Measurements from ENCODE around the gene INTS11.

The INTS11 gene

GRCh38 chr1:1326075-1326605 lies 1.7 kb upstream of the INTS11 start:
- Histone ChIP-seq H3K4me3 (ENCODE audit: low read depth, low read length) (no peak overlapping the region), H3K9me3 (ENCODE audit: control insufficient read depth, insufficient read depth, low read depth, low read length) (no peaks in the 10 kb centered on the region), H3K36me3 (ENCODE audit: control insufficient read depth in 2 of 2, insufficient read depth in 1 of 2, low read length in 2 of 2) (peaks cover 0 to 39% of the 10 kb centered on the region in 2 experiments; a peak in 2 of 3 replicates), H3K4me1 (ENCODE audit: control insufficient read depth, insufficient read depth, low read length) (peaks cover 7% of the 10 kb centered on the region; the same call in 1 of the 2 replicates), H3K27ac (ENCODE audit: extremely low read depth, low read depth, low read length) (peak overlapping the region; percentile 84; the same call in 1 of the 2 replicates)
- CTCF ChIA-PET = interaction anchor here (0.6 to 0.8 kb wide), 2 partner anchors 19 to 184 kb away, joined by 5 read pairs; no protein-coding TSS in a partner anchor
- TF ChIP-seq ZNF133 (tag by site-specific recombination; IDR thresholded peaks at IDR 0.05) = no peak
- peak; percentile 75 for TF ChIP-seq ZIC2 (tag by site-specific recombination; IDR thresholded peaks at IDR 0.05)
- POLR2A ChIA-PET = interaction anchor here (1.4 kb wide), 1 partner anchor 11 kb away, joined by 6 read pairs; no protein-coding TSS in a partner anchor

GRCh38 chr1:1325288-1326074 lies 1.0 kb upstream of the INTS11 start:
- H3K4me1 ChIP-seq (ENCODE audit: control insufficient read depth, insufficient read depth, low read length) = peaks cover 7% of the 10 kb centered on the region; the same call in 1 of the 2 replicates
- ChIA-PET POLR2A (interaction anchor here (0.7 to 1.4 kb wide), 2 partner anchors 9 to 12 kb away, joined by 3 to 6 read pairs; no protein-coding TSS in a partner anchor), CTCF (interaction anchor here (0.6 kb wide), 1 partner anchor 185 kb away, joined by 5 read pairs; no protein-coding TSS in a partner anchor)
- H3K4me3 ChIP-seq (ENCODE audit: low read depth, low read length) = peak overlapping the region; percentile 93
- H3K27ac ChIP-seq (ENCODE audit: extremely low read depth, low read depth, low read length) = peak overlapping the region; percentile 84
- H3K9me3 ChIP-seq (ENCODE audit: control insufficient read depth, insufficient read depth, low read depth, low read length) = no peaks in the 10 kb centered on the region
- TF ChIP-seq ZNF214 (tag by site-specific recombination; IDR thresholded peaks at IDR 0.05; ENCODE audit: borderline replicate concordance) (no peak), ZNF654 (tag by site-specific recombination; IDR thresholded peaks at IDR 0.05; ENCODE audit: low read depth) (no peak), GLI4 (tag by site-specific recombination; IDR thresholded peaks at IDR 0.05) (no peak), ZNF473 (tag by site-specific recombination; IDR thresholded peaks at IDR 0.05) (no peak), ZNF112 (tag by site-specific recombination; IDR thresholded peaks at IDR 0.05) (no peak), ZNF157 (tag by site-specific recombination; IDR thresholded peaks at IDR 0.05) (no peak), OSR2 (tag by site-specific recombination; IDR thresholded peaks at IDR 0.05) (peak; percentile 44), ZNF248 (tag by site-specific recombination; IDR thresholded peaks at IDR 0.05) (no peak), ZBTB48 (tag by site-specific recombination; IDR thresholded peaks at IDR 0.05) (0 out of 2 replicates have a peak, but pooled peaks have one; percentile 16), SCRT2 (tag by site-specific recombination; IDR thresholded peaks at IDR 0.05) (peak; percentile 15; the same call in 1 of the 2 replicates), ZIC2 (tag by site-specific recombination; IDR thresholded peaks at IDR 0.05) (no peak), ZNF335 (tag by site-specific recombination; conservative IDR thresholded peaks at IDR 0.05) (peak; percentile 12), HIC1 (tag by site-specific recombination; IDR thresholded peaks at IDR 0.05) (0 out of 2 replicates have a peak, but pooled peaks have one; percentile 12)
- peaks cover 0 to 46% of the 10 kb centered on the region in 2 experiments; a peak in 2 of 3 replicates for H3K36me3 ChIP-seq (ENCODE audit: control insufficient read depth in 2 of 2, insufficient read depth in 1 of 2, low read length in 2 of 2)

- CTCF ChIA-PET = no interaction called here
- POLR2A ChIA-PET = no interaction called here
- peaks cover 10% of the 10 kb centered on the region for H3K4me1 ChIP-seq (ENCODE audit: control insufficient read depth, insufficient read depth, low read length)
- peak overlapping the region; percentile 93 for H3K4me3 ChIP-seq (ENCODE audit: low read depth, low read length)
- H3K9me3 ChIP-seq (ENCODE audit: control insufficient read depth, insufficient read depth, low read depth, low read length) = no peaks in the 10 kb centered on the region
- peaks cover 0 to 58% of the 10 kb centered on the region in 2 experiments; a peak in 2 of 3 replicates for H3K36me3 ChIP-seq (ENCODE audit: control insufficient read depth in 2 of 2, insufficient read depth in 1 of 2, low read length in 2 of 2)
- peak overlapping the region; percentile 84; the same call in 1 of the 2 replicates for H3K27ac ChIP-seq (ENCODE audit: extremely low read depth, low read depth, low read length)
- TF ChIP-seq PRDM4 (tag by site-specific recombination; IDR thresholded peaks at IDR 0.05) = 0 out of 2 replicates have a peak, but pooled peaks have one; percentile 17
- no peak for TF ChIP-seq ZSCAN18 (tag by site-specific recombination; IDR thresholded peaks at IDR 0.05)
- TF ChIP-seq ZNF274 (IDR thresholded peaks at IDR 0.05; ENCODE audit: low read length) = no peak
- no peak for TF ChIP-seq ZNF274 (tag by site-specific recombination; IDR thresholded peaks at IDR 0.05; ENCODE audit: borderline replicate concordance)
- no peak for TF ChIP-seq ZNF114 (tag by site-specific recombination; IDR thresholded peaks at IDR 0.05)
- no peak for TF ChIP-seq ZNF488 (tag by site-specific recombination; IDR thresholded peaks at IDR 0.05)
- peak; percentile 15; the same call in 1 of the 2 replicates for TF ChIP-seq ZNF561 (tag by site-specific recombination; IDR thresholded peaks at IDR 0.05; ENCODE audit: borderline replicate concordance)
- TF ChIP-seq OSR2 (tag by site-specific recombination; IDR thresholded peaks at IDR 0.05) = no peak
- TF ChIP-seq ZNF501 (tag by site-specific recombination; IDR thresholded peaks at IDR 0.05) = peak; percentile 57; the same call in 1 of the 2 replicates
Observed at GRCh38 chr1:1324084-1324523, 356 bp downstream of the INTS11 start.

Data from HEK293 (cell line).